Vagina (tissue), 2 donors: Measurements from ENCODE around the gene KREMEN2.

Experiments used
- CTCF ChIP-seq, 3 experiments: fragments of 450-650 bp in 2 of 3; fragments of 200-600 bp in 1 of 3; sonication (generic) in 1 of 3; IDR thresholded peaks; one replicate each; pipeline ENCODE4 v1.5.1; 2017 to 2019; ENCODE audit warnings: antibody characterized with exemption in 3 of 3, mild to moderate bottlenecking in 2 of 3, moderate library complexity in 2 of 3
- POLR2A ChIP-seq, 2 donors: fragments of 450-650 bp; IDR thresholded peaks; one replicate each; pipeline ENCODE4 v1.6.1; 2017; ENCODE audit warnings: antibody characterized with exemption in 2 of 2, mild to moderate bottlenecking in 2 of 2, moderate library complexity in 2 of 2
- POLR2AphosphoS5 ChIP-seq, 2 donors: sonication (generic); formaldehyde crosslinking; IDR thresholded peaks; one replicate each; pipeline ENCODE4 v1.9.0; 2017; ENCODE audit warnings: antibody characterized with exemption in 2 of 2, mild to moderate bottlenecking in 2 of 2, low read depth in 1 of 2; ENCODE audit not compliant: insufficient read depth in 1 of 2

GRCh38 chr16:2987286-2987685 lies 23.2 kb downstream of the KREMEN2 start:
- no peak for TF ChIP-seq CTCF (IDR thresholded peaks at IDR 0.05)
- TF ChIP-seq POLR2A (IDR thresholded peaks at IDR 0.05) = no peak
- TF ChIP-seq POLR2AphosphoS5 (IDR thresholded peaks at IDR 0.05; ENCODE audit: insufficient read depth in 1 of 2, low read depth in 1 of 2) = no peak
